Measurements from ENCODE around the gene LORICRIN.

LORICRIN gene

DNA sequence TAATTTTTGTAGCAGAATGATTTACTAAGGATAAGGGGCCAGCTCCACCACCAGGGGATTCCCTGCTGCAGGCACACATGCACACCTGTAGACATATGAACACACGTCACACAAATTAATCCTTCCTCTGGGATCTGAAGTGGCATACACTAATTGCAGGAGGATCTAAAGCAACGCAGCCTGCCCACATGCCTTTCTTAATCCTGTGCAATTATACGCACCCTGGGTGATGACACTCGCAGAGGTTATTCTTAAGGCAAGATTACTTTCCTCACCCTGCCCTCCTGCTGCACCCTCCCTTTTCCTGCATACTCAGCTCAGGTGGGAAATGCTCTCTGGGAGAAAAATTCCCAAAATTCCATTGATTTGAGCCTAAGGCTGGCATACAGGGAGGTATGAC lies 7.5 kb upstream of the LORICRIN start:
- POLR2A ChIA-PET, result no interaction called here
- DNase-seq (ENCODE audit: extremely low spot score), result no peak
- CTCF ChIA-PET, result interaction anchor here (0.6 kb wide), 1 partner anchor 259 kb away, joined by 4 read pairs; no protein-coding TSS in a partner anchor
- no peak for TF ChIP-seq ELF4 (IDR thresholded peaks at IDR 0.05)
- TF ChIP-seq TARDBP (IDR thresholded peaks at IDR 0.05), result no peak
- TF ChIP-seq BHLHE40 (IDR thresholded peaks at IDR 0.05; ENCODE audit: borderline replicate concordance), result no peak

DNA sequence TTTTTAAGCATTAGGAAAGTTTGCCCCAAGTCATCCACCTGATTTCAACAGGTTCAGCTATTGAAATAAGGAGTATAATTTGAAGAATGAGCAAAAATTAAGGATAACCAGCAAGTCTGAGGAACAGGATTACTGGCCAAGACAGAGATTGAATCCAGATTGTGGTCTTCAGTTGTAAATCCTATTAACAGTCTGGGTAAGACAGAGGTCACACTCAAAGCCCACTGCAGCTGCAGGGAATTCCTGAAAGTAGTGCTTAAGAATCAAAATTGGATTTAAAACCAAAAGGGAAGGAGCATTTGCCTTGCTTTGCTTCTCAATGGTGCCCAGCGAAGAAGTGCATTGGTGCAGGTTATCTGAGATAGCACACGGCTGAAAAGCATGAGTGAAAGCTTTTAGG lies 6.4 kb upstream of the LORICRIN start:
- POLR2A ChIA-PET, result no interaction called here
- no peak for TF ChIP-seq BHLHE40 (IDR thresholded peaks at IDR 0.05; ENCODE audit: borderline replicate concordance)
- TF ChIP-seq SUZ12 (IDR thresholded peaks at IDR 0.05), result no peak
- TF ChIP-seq FOXM1 (IDR thresholded peaks at IDR 0.05; ENCODE audit: borderline replicate concordance), result no peak
- TF ChIP-seq ZNF384 (IDR thresholded peaks at IDR 0.05), result no peak
- no peak for TF ChIP-seq SP1 (IDR thresholded peaks at IDR 0.05)
- no peak for TF ChIP-seq FOXK2 (IDR thresholded peaks at IDR 0.05)
- no peak for TF ChIP-seq LEF1 (IDR thresholded peaks at IDR 0.05; ENCODE audit: borderline replicate concordance)
- TF ChIP-seq TARDBP (IDR thresholded peaks at IDR 0.05), result no peak
- no peak for TF ChIP-seq ELF4 (IDR thresholded peaks at IDR 0.05)
- TF ChIP-seq CTBP1 (IDR thresholded peaks at IDR 0.05; ENCODE audit: borderline replicate concordance), result no peak
- TF ChIP-seq, protein P1, sequence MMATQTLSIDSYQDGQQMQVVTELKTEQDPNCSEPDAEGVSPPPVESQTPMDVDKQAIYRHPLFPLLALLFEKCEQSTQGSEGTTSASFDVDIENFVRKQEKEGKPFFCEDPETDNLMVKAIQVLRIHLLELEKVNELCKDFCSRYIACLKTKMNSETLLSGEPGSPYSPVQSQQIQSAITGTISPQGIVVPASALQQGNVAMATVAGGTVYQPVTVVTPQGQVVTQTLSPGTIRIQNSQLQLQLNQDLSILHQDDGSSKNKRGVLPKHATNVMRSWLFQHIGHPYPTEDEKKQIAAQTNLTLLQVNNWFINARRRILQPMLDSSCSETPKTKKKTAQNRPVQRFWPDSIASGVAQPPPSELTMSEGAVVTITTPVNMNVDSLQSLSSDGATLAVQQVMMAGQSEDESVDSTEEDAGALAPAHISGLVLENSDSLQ (IDR thresholded peaks at IDR 0.05), result no peak
- TF ChIP-seq L3MBTL2 (conservative IDR thresholded peaks at IDR 0.05), result no peak
- CTCF ChIA-PET, result interaction anchor here (0.7 kb wide), 1 partner anchor 9 kb away, joined by 3 read pairs; no protein-coding TSS in a partner anchor
- no peak for DNase-seq (ENCODE audit: extremely low spot score)

DNA sequence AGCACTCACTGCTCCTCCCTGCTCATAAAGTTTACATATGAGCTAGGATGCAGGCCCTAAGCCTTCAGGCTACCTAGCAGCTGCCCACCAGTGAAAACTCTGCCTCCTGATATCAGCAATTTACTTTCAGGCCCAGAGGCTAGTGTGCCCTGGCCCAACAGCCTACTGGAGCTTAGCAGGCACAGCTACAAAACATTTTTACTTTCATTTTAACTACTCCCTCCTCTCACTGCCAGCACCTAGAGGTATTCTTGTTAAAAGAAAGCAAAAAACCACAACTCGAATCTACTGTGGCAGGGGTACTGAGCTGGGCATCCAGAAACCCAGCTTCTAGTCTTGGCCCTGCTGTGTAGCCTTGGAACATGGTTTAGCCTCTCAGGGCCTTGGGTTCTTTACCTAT lies 5.8 kb upstream of the LORICRIN start:
- CTCF ChIA-PET, result no interaction called here
- TF ChIP-seq SP1 (IDR thresholded peaks at IDR 0.05), result no peak
- TF ChIP-seq LEF1 (IDR thresholded peaks at IDR 0.05; ENCODE audit: borderline replicate concordance), result no peak
- no peak for TF ChIP-seq ZNF384 (IDR thresholded peaks at IDR 0.05)
- no peak for TF ChIP-seq FOXM1 (IDR thresholded peaks at IDR 0.05; ENCODE audit: borderline replicate concordance)
- no peak for TF ChIP-seq SUZ12 (IDR thresholded peaks at IDR 0.05)
- TF ChIP-seq HDGF (IDR thresholded peaks at IDR 0.05; ENCODE audit: borderline replicate concordance), result no peak
- TF ChIP-seq BHLHE40 (IDR thresholded peaks at IDR 0.05; ENCODE audit: borderline replicate concordance), result no peak
- TF ChIP-seq, protein P1 (IDR thresholded peaks at IDR 0.05), result no peak
- no peak for TF ChIP-seq L3MBTL2 (conservative IDR thresholded peaks at IDR 0.05)
- no peak for TF ChIP-seq FOXA1 (IDR thresholded peaks at IDR 0.05)
- no peak for TF ChIP-seq ELF4 (IDR thresholded peaks at IDR 0.05)
- TF ChIP-seq FOXK2 (IDR thresholded peaks at IDR 0.05), result no peak
- TF ChIP-seq ARNT (IDR thresholded peaks at IDR 0.05), result no peak
- TF ChIP-seq TARDBP (IDR thresholded peaks at IDR 0.05), result no peak
- TF ChIP-seq CTBP1 (IDR thresholded peaks at IDR 0.05; ENCODE audit: borderline replicate concordance), result no peak
- TF ChIP-seq NFRKB (IDR thresholded peaks at IDR 0.05), result no peak
- DNase-seq (ENCODE audit: extremely low spot score), result no peak
- POLR2A ChIA-PET, result no interaction called here

DNA sequence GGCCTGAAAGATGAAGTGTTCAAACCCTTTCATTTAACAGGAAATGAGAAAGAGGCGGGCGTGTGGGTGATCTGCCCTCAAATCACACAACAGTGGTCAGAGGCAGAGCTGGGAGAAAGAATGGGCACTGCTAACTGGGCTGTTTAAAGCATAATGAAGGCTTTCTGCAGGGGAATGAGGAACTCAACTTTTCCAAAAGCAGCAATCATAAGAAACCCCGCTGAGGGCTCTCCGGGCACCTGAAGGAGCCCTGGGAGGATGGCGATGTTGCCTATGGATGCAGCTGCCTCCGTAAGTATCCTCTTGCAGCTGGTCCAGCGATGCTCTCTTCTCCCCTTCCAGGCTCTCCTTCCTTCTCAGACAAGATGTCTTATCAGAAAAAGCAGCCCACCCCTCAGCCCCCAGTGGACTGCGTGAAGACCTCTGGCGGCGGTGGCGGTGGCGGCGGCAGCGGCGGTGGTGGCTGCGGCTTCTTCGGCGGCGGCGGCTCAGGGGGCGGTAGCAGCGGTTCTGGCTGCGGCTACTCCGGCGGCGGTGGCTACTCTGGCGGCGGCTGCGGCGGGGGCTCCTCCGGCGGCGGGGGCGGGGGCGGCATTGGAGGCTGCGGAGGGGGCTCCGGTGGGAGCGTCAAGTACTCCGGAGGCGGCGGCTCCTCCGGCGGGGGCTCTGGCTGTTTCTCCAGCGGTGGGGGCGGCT lies 1.2 kb downstream of the LORICRIN start:
- ChIA-PET POLR2A (no interaction called here), CTCF (interaction anchor here (1.8 kb wide), 1 partner anchor 17 kb away, joined by 5 read pairs; no protein-coding TSS in a partner anchor)
- DNase-seq (ENCODE audit: extremely low spot score), result peak; percentile 39
- TF ChIP-seq, protein P1 (IDR thresholded peaks at IDR 0.05), result no peak
- TF ChIP-seq L3MBTL2 (conservative IDR thresholded peaks at IDR 0.05) (no peak), TARDBP (IDR thresholded peaks at IDR 0.05) (no peak), ELF4 (IDR thresholded peaks at IDR 0.05) (no peak), CTBP1 (IDR thresholded peaks at IDR 0.05; ENCODE audit: borderline replicate concordance) (no peak), FOXM1 (IDR thresholded peaks at IDR 0.05; ENCODE audit: borderline replicate concordance) (no peak), HDGF (IDR thresholded peaks at IDR 0.05; ENCODE audit: borderline replicate concordance) (no peak), ARNT (IDR thresholded peaks at IDR 0.05) (no peak), SP1 (IDR thresholded peaks at IDR 0.05) (no peak), LEF1 (IDR thresholded peaks at IDR 0.05; ENCODE audit: borderline replicate concordance) (no peak), FOXA1 (IDR thresholded peaks at IDR 0.05) (no peak), FOXK2 (IDR thresholded peaks at IDR 0.05) (no peak)

DNA sequence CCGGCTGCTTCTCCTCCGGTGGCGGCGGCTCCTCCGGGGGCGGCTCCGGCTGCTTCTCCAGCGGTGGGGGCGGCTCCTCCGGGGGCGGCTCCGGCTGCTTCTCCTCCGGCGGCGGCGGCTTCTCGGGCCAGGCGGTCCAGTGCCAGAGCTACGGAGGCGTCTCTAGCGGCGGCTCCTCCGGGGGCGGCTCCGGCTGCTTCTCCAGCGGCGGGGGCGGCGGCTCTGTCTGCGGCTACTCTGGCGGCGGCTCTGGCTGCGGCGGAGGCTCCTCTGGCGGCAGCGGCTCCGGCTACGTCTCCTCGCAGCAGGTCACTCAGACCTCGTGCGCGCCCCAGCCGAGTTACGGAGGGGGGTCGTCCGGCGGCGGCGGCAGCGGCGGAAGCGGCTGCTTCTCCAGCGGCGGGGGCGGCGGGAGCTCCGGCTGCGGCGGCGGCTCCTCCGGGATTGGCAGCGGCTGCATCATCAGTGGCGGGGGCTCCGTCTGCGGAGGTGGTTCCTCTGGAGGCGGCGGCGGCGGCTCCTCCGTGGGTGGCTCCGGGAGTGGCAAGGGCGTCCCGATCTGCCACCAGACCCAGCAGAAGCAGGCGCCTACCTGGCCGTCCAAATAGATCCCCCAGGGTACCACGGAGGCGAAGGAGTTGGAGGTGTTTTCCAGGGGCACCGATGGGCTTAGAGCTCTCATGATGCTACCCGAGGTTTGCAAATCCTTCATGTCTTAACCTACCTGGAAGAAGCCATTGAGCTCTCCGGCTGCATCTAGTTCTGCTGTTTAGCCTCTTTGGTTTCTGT lies 2.0 kb downstream of the LORICRIN start:
- POLR2A ChIA-PET, result no interaction called here
- DNase-seq (ENCODE audit: extremely low spot score), result peak; percentile 54
- CTCF ChIA-PET, result interaction anchor here (0.7 to 1.8 kb wide), 3 partner anchors 16 to 33 kb away, joined by 3 to 5 read pairs (median 3); no protein-coding TSS in a partner anchor
- TF ChIP-seq HDGF (IDR thresholded peaks at IDR 0.05; ENCODE audit: borderline replicate concordance) (no peak), FOXM1 (IDR thresholded peaks at IDR 0.05; ENCODE audit: borderline replicate concordance) (no peak), ZNF384 (IDR thresholded peaks at IDR 0.05) (no peak), TARDBP (IDR thresholded peaks at IDR 0.05) (no peak), NFRKB (IDR thresholded peaks at IDR 0.05) (no peak), L3MBTL2 (conservative IDR thresholded peaks at IDR 0.05) (no peak), BHLHE40 (IDR thresholded peaks at IDR 0.05; ENCODE audit: borderline replicate concordance) (no peak), SP1 (IDR thresholded peaks at IDR 0.05) (no peak), LEF1 (IDR thresholded peaks at IDR 0.05; ENCODE audit: borderline replicate concordance) (no peak)
- TF ChIP-seq, protein P1 (IDR thresholded peaks at IDR 0.05), result no peak
